ENCODE results near the gene AP2A2. TPM values are rescaled to one million over a fixed set of nuclear protein-coding genes. Genes with fewer than 3 reads are reported as not detected.

AP2A2 gene
- total RNA-seq, 1 donor from 2014 or later = 89.1 TPM

- DNase-seq (ENCODE audit: low spot score in 2 of 2, unreplicated experiment in 2 of 2) = peak in 1 of 2 experiments; percentile 49
- H3K27me3 Mint-ChIP-seq (ENCODE audit: low read depth) = no peaks in the 10 kb centered on the region
- no peaks in the 10 kb centered on the region for H3K9me3 Mint-ChIP-seq
- peaks cover 23% of the 10 kb centered on the region for H3K4me1 Mint-ChIP-seq
- H3K4me3 Mint-ChIP-seq = peak overlapping the region; percentile 87
- peak overlapping the region; percentile 90 for H3K27ac Mint-ChIP-seq
- TF ChIP-seq CTCF (IDR thresholded peaks at IDR 0.05; ENCODE audit: unreplicated experiment) = no peak
- no peaks in the 10 kb centered on the region for H3K36me3 Mint-ChIP-seq
Measured at GRCh38 chr11:926341-926916, 759 bp downstream of the AP2A2 start.

GRCh38 chr11:927871-928270, 2.2 kb downstream of the AP2A2 start:
- Mint-ChIP-seq H3K27me3 (ENCODE audit: low read depth) (no peaks in the 10 kb centered on the region), H3K4me3 (peak overlapping the region; percentile 17), H3K36me3 (no peaks in the 10 kb centered on the region), H3K27ac (peak overlapping the region; percentile 39), H3K9me3 (no peaks in the 10 kb centered on the region), H3K4me1 (peaks cover 27% of the 10 kb centered on the region)
- TF ChIP-seq CTCF (IDR thresholded peaks at IDR 0.05; ENCODE audit: unreplicated experiment) = no peak
- no peak for DNase-seq (ENCODE audit: low spot score in 2 of 2, unreplicated experiment in 2 of 2)

- H3K4me1 Mint-ChIP-seq = peaks cover 27% of the 10 kb centered on the region
- no peak for DNase-seq (ENCODE audit: low spot score in 2 of 2, unreplicated experiment in 2 of 2)
- peak overlapping the region; percentile 4 for H3K4me3 Mint-ChIP-seq
- H3K9me3 Mint-ChIP-seq = no peaks in the 10 kb centered on the region
- peak overlapping the region; percentile 43 for H3K27ac Mint-ChIP-seq
- no peaks in the 10 kb centered on the region for H3K36me3 Mint-ChIP-seq
- TF ChIP-seq CTCF (IDR thresholded peaks at IDR 0.05; ENCODE audit: unreplicated experiment) = no peak
- no peaks in the 10 kb centered on the region for H3K27me3 Mint-ChIP-seq (ENCODE audit: low read depth)
Measured at GRCh38 chr11:928786-929185, 3.1 kb downstream of the AP2A2 start.

DNA sequence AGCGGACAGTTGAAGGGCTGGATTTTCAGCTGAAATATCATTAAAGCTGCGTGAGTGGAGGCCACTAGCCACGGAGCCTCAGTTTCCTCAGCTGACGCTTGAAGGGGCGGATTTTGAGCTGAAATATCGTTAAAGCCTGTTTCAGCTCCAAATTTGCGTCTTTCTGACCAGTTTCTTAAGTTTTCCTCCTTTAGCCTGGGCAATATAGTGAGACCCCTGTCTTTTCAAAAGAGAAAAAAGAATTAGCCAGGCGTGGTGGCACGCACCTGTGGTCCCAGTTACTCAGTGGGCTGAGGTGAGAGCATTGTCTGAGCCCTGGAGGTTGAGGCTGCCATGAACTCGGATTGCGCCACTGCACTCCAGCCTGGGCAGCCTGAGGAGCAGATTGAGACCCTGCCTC, 3.7 kb downstream of the AP2A2 start:
- no peaks in the 10 kb centered on the region for H3K36me3 Mint-ChIP-seq
- H3K4me1 Mint-ChIP-seq = peaks cover 27% of the 10 kb centered on the region
- no peak for TF ChIP-seq CTCF (IDR thresholded peaks at IDR 0.05; ENCODE audit: unreplicated experiment)
- no peak overlapping the region for H3K27ac Mint-ChIP-seq
- no peaks in the 10 kb centered on the region for H3K27me3 Mint-ChIP-seq (ENCODE audit: low read depth)
- DNase-seq (ENCODE audit: low spot score in 2 of 2, unreplicated experiment in 2 of 2) = no peak
- no peaks in the 10 kb centered on the region for H3K9me3 Mint-ChIP-seq
- H3K4me3 Mint-ChIP-seq = no peak overlapping the region

DNA sequence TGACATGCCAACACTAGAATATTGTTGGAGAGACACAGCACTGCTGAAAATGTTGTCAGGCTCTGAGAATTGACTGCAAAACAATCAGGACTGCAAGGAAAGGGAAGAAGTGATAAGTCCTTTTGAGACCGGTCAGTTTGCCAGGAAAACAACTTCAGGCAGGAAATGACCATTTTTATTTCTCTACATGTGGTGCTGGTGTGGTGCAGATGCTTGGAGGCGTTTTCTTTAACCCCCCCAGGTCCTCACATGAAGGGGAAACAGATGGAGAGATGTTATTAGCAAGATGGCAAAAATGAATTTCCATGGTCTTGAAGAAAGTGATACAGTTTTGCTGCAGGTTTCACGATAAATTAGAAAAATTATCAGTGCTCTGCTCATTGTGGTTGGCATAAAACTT, 5.7 kb downstream of the AP2A2 start:
- Mint-ChIP-seq H3K4me1 (peaks cover 26% of the 10 kb centered on the region), H3K9me3 (no peaks in the 10 kb centered on the region), H3K27me3 (ENCODE audit: low read depth) (no peaks in the 10 kb centered on the region), H3K4me3 (no peak overlapping the region), H3K27ac (no peak overlapping the region), H3K36me3 (no peaks in the 10 kb centered on the region)
- TF ChIP-seq CTCF (IDR thresholded peaks at IDR 0.05; ENCODE audit: unreplicated experiment) = no peak
- DNase-seq (ENCODE audit: low spot score in 2 of 2, unreplicated experiment in 2 of 2) = no peak

- H3K27me3 Mint-ChIP-seq (ENCODE audit: low read depth) = no peaks in the 10 kb centered on the region
- H3K4me3 Mint-ChIP-seq = no peak overlapping the region
- peak overlapping the region; percentile 51 for H3K27ac Mint-ChIP-seq
- peaks cover 3% of the 10 kb centered on the region for H3K36me3 Mint-ChIP-seq
- no peaks in the 10 kb centered on the region for H3K9me3 Mint-ChIP-seq
- peaks cover 19% of the 10 kb centered on the region for H3K4me1 Mint-ChIP-seq
- no peak for TF ChIP-seq CTCF (IDR thresholded peaks at IDR 0.05; ENCODE audit: unreplicated experiment)
- no peak for DNase-seq (ENCODE audit: low spot score in 2 of 2, unreplicated experiment in 2 of 2)
Measured at GRCh38 chr11:932435-932834, 6.8 kb downstream of the AP2A2 start.
